Dermis microvascular lymphatic vessel endothelial cell (primary cell): Measurements from ENCODE around the gene NBEA. TPM values are rescaled to one million over a fixed set of nuclear protein-coding genes. Genes with fewer than 3 reads are reported as not detected.

Source experiments
- DNase-seq, 2 donors: peaks; one replicate each; pipeline versions ENCODE4 v3.0.0 to v3.0.0-alpha.2; 2010; ENCODE audit warnings: low read depth in 2 of 2
- total RNA-seq: library from RNA; depleted of rRNA; stranded (reverse); fragments of >200 nt; gene quantifications from 2 replicates; pipeline ENCODE4 v1.2.1, GENCODE V29; 2014

NBEA gene
- total RNA-seq, 1 donor from 2014 or later: 0.90 TPM

DNA sequence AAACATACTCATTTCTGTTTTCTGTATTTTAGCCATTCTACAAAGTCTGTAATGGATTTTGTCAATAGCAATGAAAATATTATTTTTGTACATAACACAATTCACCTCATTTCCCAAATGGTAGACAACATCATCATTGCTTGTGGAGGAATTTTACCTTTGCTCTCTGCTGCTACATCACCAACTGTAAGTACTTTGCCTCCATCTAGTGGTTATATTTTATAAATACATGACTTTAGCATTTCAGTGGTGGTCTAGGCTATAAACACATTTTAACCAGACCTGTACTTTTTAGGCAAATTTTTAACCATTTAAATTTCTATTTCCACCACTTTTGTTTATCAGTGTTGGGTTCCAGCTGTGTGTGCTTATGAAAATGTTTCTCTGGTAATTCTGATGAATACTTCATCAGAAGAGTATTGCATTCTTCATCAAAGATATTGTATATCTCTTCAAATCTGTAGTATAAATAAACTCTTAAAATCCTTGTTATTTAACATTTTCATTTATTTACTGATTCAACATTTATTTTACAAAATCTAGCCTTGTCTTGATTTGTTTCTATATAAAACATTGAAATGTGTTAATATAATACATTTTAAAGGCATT, 222.4 kb downstream of the NBEA start:
- peak; percentile 25 to 30 for DNase-seq

DNA sequence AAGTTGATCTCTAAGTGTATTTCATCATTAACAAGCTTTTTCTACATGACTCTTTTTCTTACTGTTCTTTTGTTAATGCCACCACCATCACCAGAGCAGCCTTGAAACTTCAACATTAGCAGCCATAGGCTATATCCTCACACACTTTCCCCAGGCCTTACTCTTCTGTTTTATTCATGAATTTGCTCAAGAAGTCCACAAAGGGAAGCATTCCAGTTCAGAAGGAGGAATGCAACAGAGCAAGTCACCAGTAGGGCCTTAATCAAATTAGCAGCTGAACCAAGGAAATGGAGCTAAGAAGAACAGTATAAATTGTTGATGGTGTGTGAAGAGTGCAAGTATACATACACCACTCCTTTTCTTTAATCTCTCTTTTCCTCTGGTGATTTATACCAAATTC, 223.1 kb downstream of the NBEA start:
- DNase-seq: no peak

DNA sequence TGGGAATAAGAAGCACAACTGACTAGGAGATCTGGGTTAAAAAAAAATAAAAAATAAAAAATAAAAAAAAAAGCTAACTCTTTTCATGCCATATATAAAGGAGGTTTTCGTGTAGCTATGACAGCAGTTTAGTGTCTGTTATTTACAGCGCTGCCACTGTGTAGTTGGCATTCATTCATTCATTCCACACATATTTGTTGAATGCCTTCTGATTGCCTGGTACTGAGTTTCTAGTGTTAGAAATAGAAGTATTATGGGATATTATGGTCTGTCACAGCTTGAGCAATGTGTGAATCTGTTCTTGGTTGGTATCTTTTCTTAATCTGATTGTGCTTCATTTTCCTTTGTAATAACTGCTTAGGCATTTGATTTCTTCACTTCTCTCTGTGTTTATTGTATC, 237.4 kb downstream of the NBEA start:
- DNase-seq: no peak

DNA sequence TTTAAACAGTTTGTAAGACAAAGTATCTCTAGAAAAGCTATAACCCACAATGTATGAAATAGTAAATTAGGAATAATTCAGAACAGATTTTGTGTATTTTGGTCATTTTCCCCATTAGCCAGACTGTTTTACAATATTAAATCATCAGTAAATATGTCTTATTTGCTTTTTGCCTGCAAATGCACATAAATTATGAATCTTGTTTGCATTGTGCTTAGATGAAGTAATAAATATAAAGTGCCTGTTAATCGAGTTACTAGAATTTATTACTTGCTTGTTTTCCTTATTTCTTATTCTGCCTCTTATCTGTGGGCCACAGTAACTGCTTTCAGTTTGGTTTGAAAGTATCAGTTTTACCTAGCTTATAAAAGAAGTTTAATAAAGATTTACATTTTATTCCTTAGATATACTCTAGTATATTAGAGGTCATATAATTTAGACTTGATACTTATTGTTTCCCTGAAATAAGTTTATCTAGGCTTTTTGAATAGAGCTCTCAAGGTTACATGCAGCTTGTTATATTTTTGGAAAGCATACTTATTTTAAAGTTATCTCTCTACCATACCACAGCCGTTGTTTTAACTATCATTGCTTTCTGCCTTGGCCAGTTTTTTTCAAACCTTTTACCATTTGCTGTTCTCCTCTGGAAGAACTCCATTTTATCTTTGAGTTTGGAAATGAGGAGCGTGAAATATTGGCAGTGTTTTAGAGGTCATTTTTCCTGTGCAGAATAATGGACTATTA, 238.0 kb downstream of the NBEA start:
- no peak for DNase-seq

DNA sequence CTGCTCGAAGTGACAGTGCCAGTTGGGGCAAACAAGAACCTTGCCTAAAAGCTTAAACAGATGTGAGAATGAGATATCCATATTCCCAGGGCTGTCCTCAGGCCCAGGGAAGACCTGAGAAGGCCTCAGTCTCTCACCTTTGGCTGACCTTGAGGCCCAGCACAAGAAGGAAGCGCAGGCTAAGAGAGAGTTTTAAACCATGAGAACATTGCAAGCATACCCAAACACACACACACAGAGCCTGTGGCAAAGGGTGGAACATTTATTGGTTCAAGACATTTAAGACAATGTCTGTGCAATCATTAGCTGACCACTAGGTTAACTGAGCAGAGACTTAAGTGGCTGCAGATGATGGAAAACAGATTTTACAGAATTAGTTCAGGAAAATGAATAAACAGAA, 248.2 kb downstream of the NBEA start:
- DNase-seq: no peak

DNA sequence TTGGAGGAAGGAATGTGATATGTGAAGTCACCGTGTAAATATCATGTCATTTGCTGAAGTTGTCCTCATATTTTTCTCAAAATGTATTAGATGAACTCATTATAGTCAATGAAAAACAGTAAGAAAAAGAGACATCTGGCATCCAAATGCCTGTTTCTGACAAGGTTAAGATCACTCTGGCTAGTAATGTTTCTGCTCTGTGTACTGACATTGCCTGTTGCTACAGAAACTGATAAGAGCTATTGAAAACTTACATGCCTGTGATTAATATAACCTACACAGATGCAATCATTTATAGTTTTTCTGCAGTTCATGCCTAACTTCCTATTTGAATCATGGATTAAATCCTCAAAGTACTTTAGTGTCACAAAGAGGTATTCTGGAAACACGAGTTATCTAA, 249.8 kb downstream of the NBEA start:
- DNase-seq: no peak

DNA sequence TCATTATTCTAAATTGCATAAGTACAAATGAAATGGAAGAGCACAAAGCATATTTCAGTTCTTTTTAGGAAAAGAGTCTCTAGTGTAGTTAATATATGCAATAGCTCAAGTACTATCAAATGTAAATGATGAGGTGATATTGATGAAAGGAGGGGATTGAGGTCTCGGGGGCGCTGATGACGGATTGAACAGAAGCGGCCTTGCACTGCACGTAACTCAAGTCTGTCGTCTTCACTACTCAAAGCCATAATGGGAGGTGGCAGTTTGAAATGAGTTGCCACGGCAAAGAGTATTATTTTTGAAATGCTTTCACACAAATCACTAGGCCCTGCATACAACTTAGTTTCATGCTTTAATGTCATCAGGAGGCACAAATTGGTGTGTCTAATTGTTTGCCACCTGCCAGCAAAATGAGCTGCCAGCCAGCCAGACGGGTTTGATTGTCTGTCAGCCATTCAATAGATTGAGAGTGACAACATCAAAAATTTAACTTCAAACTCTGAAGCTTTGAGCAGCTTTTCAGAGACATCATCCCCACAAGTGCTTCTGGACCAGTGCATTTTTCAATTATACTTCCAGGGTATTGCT, 256.6 kb downstream of the NBEA start:
- no peak for DNase-seq

DNA sequence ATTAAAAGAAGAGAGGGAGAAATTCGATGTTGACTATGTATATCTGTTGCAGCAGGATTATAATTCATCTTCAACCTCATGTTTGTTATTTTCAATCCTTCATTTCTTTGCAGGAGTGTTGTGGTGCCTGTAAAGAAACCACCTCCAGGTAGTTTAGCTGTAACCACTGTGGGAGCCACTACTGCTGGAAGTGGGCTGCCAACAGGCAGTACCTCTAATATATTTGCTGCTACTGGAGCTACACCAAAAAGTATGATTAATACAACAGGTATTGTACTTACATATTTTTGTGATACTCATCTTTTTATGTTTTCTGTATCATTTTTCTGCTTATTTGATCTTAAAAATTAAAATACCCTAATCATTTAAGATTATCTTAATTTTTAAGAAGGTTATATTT, 266.5 kb downstream of the NBEA start:
- DNase-seq: no peak

DNA sequence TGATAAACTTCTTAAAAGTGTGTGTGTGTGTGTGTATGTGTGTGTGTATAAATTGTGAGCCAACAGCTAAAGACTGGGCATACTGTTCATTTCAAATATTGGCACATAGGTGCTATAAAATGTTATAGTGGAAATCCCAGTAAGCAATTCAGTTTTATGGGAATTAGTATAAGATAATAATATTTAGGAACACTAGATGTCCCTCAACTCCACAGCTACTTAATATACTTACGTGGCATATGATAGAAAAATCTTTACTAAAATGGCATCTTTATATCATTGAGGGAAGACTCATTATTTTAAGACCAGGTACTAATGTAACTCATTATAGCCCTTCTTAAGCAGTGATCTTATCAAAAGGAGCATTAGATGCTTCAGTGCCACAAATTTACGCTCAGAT, 268.2 kb downstream of the NBEA start:
- DNase-seq: peak in 1 of 2 donors; percentile 25

DNA sequence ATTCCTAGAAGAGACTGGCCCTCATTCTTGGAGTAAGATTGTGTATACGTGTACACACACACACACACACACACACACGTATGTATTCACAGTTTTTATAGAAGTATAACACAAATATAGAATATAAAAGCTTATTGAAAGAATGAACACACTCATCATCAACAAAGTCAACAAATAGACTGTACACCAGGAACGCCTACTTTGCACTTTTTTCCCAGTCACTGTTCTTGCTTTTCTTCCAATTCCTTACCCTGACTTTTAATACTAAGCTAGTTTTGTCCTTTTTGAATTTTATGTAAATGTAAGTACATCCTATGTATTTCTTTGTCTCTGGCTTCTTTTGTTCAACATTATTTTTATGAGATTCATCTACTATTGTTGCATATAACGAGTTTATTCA, 269.9 kb downstream of the NBEA start:
- no peak for DNase-seq

DNA sequence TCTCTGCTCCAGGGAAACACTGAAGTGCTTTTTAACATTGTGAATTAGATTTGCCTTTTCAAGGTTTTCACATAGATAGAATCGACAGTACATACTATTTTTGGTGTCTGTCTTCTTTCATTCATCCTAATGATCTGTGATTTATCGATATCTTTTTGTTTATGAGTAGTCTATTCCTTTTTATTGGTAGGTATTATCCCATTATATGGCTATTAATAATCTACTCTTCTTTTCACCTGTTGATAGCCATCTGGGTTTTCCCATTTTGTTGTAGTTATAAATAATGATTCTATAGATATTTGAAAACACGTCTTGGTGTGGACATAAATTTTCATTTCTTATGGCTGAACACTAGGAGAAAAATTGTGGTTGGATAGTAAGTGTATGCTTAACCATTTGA, 271.8 kb downstream of the NBEA start:
- DNase-seq: no peak

DNA sequence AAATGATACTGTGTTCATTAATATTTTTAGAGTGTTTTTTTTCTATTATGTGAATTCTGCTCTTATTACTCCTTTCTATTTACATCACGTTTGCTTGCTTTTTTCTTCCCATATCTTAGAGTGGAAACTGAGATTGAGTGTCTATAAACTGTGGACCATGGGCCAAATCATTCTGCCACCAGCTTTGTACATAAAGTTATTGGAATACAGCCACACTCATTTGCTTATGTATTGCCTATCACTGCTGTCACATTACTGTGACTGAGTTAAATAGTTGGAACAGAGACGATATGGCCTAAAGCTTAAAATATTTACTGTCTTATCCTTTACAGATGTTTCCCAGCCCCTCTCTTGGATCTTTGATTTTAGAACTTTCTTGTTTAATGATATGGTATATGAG, 274.1 kb downstream of the NBEA start:
- DNase-seq: no peak

DNA sequence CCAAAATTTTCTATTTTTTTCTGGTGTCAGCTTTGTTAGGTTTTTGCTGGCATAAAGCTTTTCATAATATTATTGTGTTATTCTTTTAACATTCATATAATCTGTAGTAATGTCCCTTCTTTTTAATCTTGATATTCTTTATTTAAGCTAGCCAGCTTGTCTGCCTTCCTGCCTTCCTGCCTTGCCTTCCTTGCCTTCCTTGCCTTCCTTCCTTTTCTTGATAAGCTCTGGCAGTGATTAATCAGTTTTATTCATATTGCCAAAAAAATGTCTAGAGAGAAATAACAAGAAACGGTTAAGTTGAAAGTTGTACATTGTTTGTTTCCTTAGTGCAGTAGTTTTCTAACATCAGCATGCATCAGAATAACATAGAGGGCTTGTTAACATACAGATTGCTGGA, 277.0 kb downstream of the NBEA start:
- peak in 1 of 2 donors; percentile 27 for DNase-seq

DNA sequence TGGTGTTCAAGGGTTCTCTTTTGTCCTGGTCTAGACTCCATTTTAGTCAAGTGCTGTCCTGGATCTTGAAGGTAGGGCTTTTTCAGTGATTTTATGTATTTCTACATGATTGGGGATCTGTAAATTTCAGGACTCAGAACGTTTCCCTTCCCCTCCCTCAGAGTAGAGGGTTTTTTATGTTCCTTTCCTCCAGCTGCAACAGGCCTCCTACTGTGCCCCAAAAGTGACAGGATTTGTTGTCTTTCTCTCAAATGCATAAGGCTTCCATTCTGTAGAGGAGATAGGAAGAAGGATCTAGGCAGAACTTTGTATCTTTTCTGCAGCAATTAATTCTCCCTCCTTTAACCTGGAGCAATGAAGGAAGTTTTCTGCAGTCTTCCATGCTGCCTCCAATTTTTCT, 283.1 kb downstream of the NBEA start:
- DNase-seq: no peak

DNA sequence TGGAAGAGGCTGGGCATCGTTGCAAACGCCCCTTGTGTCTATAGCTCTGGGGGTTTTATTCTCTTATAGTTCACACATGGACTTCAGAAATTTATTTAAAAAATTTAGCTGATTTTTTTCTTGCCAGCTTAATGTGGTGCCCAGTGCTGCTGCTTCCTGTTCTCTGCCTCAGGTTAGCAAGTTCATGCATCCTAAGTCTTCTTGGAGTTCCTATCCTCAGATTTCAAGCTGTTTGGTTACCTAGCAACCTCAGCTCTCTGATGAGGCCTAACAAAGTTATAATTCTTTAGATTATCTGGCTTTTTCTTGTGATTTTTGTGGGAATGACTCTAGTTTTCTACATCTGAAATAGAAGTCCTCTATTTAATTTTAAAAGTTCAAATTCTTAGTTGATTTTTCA, 283.5 kb downstream of the NBEA start:
- no peak for DNase-seq

DNA sequence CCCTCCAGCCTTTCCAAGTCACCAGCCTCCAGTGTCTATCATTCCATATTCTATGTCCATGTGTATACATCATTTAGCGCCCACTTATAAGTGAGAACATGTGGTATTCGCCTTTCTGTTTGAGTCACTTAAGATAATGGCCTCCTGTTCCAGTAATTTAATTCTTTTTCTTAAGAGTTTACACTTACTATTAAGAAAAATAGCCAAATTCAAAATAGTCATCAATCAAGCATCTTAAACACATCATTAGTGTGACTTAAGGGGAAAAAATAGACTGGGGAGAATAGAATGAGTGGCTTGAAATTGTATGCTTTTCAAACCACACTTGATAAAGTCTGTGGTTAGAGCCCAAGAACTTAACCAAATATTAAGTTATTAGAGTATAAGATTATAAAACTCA, 286.5 kb downstream of the NBEA start:
- no peak for DNase-seq

DNA sequence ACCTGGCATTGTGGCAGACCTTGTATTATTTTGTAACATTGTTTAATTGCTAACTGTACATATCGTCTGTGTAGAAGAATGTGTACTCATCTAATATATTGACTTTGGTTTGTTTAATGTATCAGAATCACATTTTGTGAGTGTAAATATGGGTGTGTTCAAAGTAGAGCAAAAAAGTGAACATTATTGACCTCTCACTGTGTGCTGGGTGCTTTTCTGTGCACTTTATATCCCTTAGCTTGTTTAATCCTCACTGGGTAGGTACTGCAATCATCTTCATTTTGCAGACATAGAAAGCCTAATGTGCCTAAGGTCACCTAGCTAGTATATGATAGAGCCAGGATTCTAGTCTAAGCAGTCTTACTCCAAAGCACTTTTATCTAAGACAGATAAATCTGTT, 289.4 kb downstream of the NBEA start:
- no peak for DNase-seq

DNA sequence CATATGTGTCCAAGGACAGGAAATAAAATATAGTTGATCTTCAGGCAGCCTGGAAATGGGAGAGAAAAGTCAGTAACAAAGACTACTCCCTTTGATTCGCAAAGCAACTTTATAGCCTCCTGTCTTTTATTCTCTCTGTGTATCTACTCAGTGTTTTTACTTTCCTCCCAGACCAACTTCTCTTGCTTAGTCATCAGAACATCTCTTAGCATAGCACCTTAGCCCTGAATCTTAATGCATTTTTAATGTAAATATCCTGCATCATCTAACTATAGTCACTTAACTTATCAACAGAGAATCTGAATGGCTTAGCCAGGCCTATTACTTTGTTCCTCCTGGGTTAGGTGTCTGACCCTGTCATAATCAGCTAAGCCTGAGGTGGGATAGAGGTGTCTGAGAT, 296.2 kb downstream of the NBEA start:
- no peak for DNase-seq

DNA sequence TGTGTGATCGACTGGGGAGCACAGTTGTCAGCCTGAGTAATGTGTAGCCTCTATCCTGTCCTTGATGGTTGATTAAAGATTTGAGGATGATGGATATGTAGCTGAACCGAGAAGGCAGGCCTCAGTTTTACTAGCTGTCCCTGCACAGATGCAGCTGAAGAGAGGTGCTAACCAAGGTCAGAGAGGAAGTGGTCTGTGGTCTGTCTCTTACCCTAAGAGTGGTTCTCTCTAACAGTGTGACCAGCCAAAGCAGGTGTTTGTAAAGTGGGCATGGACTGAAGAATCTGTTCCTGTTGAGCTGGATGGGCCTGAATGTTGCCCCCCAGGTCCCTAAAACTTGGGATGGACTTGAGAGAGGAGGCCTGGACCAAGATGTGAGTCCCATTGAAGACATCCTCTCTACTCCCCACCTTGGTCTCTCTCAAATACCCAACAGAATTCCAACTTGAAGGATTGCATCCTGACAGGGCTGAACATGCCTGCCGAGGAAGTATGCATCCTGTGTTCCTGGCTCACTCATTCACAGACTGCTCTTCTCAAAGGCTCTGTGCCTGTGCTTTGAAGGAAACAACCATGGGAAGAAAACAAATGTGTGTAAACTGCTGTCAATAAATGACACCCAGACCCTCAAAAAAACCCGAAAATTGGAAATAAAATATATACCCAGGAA, 310.6 kb downstream of the NBEA start:
- no peak for DNase-seq

DNA sequence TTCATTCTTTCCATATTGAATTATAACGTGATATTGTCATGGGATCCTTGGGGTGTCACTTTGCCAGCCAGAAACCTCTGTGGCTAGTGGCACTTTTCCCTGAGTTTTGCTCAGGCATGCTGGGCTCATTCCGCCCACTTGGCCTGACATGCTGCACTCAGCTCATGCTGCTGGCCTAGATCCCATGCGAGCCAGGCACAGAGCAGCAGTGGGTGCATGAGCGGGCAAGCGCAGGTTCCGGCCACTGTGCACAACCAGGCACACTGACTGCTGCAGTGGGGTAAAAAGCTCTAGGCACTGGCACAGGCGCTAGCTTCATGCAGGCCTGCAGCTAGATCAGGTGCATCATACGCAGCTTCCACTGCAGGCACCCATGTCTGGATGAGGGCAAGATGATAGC, 313.2 kb downstream of the NBEA start:
- DNase-seq: no peak

DNA sequence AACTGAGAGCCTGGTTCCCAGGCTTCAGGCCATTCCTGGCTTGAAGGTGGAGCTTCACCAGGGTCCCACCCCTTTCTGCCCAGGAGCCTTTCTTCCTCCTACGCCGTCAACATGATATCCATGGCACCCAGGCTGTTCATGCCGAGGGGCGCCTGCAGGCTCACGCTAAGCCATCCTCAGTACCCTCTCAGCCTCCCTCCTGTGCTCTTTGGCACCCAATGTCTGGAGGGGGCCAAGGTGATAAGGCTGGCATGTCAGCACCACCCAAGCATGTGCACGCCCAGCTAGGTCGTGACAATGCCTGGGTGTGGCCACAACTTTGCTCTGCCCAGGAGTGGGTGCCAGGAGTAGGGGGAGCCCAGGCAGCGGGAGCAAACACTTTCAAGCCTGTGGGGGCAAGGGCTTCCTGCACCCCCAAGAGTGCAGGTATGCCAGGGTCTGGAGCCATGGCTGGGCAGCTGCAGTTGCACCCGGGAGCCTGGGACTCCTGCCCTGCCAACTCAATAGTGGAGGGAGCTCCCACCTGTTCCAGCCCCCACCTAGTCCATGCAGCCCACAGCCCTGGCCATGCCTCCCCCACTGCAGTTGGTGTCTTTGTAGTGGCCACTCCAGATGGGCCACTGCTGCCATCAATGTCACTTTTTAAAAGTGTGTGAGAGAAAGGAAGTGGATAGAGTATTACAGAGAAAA, 314.5 kb downstream of the NBEA start:
- no peak for DNase-seq

DNA sequence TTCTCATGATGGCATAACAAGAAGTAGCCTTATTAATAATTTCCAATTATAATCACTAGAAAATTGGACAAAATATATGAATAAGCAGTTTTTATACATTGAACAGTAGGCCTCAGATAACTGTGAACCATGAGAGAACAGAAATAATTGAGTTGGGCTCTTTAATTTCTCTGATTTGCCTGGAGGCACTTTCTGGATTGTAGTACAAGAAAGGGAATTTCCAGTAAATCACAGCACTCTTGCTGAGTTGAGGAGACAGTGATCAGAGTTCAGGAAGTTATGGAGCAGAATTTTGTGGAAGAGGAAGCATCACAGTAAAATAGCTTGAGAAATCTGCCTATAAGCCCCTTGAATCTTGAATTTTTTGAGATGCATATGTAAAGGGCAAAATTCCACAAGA, 318.2 kb downstream of the NBEA start:
- no peak for DNase-seq
